Endothelial cell of umbilical vein (primary cell): ENCODE data around the gene SUV39H1. TPM values are rescaled to one million over a fixed set of nuclear protein-coding genes. Genes with fewer than 3 reads are reported as not detected.

ENCODE experiments used
- BruUV-seq: library from RNA; stranded (reverse); fragments of 400-500 nt; replicated peaks from 2 replicates; lab custom pipeline; 2021; lab: Mats Ljungman, UMichigan
- CTCF ChIA-PET: fragments of 300-600, 350-600 bp; sonication (Branson Sonifier 250); formaldehyde crosslinking; loops from one replicate; lab custom pipeline; 2021; ENCODE audit warnings: antibody characterized with exemption, inconsistent platforms; lab: Charles Lee
- POLR2A ChIA-PET: fragments of 300-600, 350-600 bp; sonication (Branson Sonifier 250); formaldehyde crosslinking; loops from one replicate; lab custom pipeline; 2021; ENCODE audit warnings: antibody characterized with exemption, inconsistent platforms; lab: Charles Lee
- DNase-seq: peaks from one replicate; pipeline ENCODE4 v3.0.0-alpha.2; 2011; ENCODE audit warnings: low read depth, low spot score
- FAIRE-seq: peaks from 2 replicates; lab custom pipeline; 2011; peaks lifted over from hg19 to GRCh38; lab: Jason Lieb, UNC
- H2AFZ ChIP-seq: 2 replicates; pipeline ENCODE4 v1.6.0; 2012; ENCODE audit warnings: low read depth, low read length, control low read depth, inconsistent platforms
- H3K27ac ChIP-seq: 2 replicates; pipeline ENCODE4 v1.5.1; 2011; ENCODE audit warnings: low read depth, mild to moderate bottlenecking, control low read depth, low read length, moderate library complexity; ENCODE audit not compliant: insufficient read depth
- H3K27me3 ChIP-seq, 2 experiments: 2 replicates each; pipeline versions ENCODE4 v1.6.0 to v1.6.1; 2011; ENCODE audit warnings: low read length in 2 of 2, mixed read lengths in 1 of 2; ENCODE audit not compliant: control insufficient read depth in 2 of 2, insufficient read depth in 2 of 2
- H3K36me3 ChIP-seq, 2 experiments: 2 replicates in 1 of 2; 3 replicates in 1 of 2; pipeline ENCODE4 v1.5.1; 2011; ENCODE audit warnings: low read length in 2 of 2, mild to moderate bottlenecking in 1 of 2, moderate library complexity in 1 of 2; ENCODE audit not compliant: control insufficient read depth in 2 of 2, insufficient read depth in 2 of 2; ENCODE audit errors: extremely low read depth in 1 of 2
- H3K4me1 ChIP-seq: 3 replicates; pipeline ENCODE4 v1.5.1; 2011; ENCODE audit warnings: mild to moderate bottlenecking, low read length; ENCODE audit not compliant: control insufficient read depth, insufficient read depth; ENCODE audit errors: extremely low read depth
- H3K4me2 ChIP-seq: 2 replicates; pipeline ENCODE4 v1.6.1; 2011; ENCODE audit warnings: low read length, control low read depth, mixed read lengths; ENCODE audit not compliant: insufficient read depth
- H3K4me3 ChIP-seq, 3 experiments: fragments of 200-600 bp in 1 of 3; sonication (generic), shearing (Covaris generic) in 1 of 3; replicated peaks in 1 of 3; 2 replicates each; pipeline ENCODE4 v1.5.1; 2011 to 2016; ENCODE audit warnings: control low read depth in 3 of 3, low read length in 3 of 3, mild to moderate bottlenecking in 2 of 3, inconsistent platforms in 1 of 3, low read depth in 1 of 3, moderate library complexity in 1 of 3; ENCODE audit not compliant: insufficient read depth in 1 of 3
- H3K79me2 ChIP-seq: 2 replicates; pipeline ENCODE4 v1.6.0; 2012; ENCODE audit warnings: low read length, inconsistent platforms; ENCODE audit not compliant: control insufficient read depth, insufficient read depth
- H3K9ac ChIP-seq: replicated peaks from 2 replicates; pipeline ENCODE3; 2011; ENCODE audit warnings: low read length, control low read depth; ENCODE audit not compliant: insufficient read depth; ENCODE audit errors: extremely low read depth
- H3K9me1 ChIP-seq: replicated peaks from 3 replicates; pipeline ENCODE4 v1.6.0; 2011; ENCODE audit warnings: mild to moderate bottlenecking, low read length; ENCODE audit not compliant: control insufficient read depth, insufficient read depth; ENCODE audit errors: extremely low read depth
- H3K9me3 ChIP-seq: replicated peaks from 2 replicates; pipeline ENCODE4 v1.5.1; 2012; ENCODE audit warnings: low read length, inconsistent platforms; ENCODE audit not compliant: control insufficient read depth, insufficient read depth
- H4K20me1 ChIP-seq: replicated peaks from 2 replicates; pipeline ENCODE3; 2011; ENCODE audit warnings: mild to moderate bottlenecking, low read length; ENCODE audit not compliant: control insufficient read depth, insufficient read depth; ENCODE audit errors: extremely low read depth
- EZH2 ChIP-seq: IDR thresholded peaks from 2 replicates; pipeline ENCODE4 v1.6.1; 2012; ENCODE audit warnings: borderline replicate concordance, low read depth, mild to moderate bottlenecking, moderate library complexity, low read length, inconsistent platforms; ENCODE audit not compliant: severe bottlenecking
- FOS ChIP-seq: IDR thresholded peaks from 2 replicates; pipeline ENCODE4 v1.6.1; 2011; ENCODE audit warnings: mild to moderate bottlenecking, low read length, moderate library complexity, borderline replicate concordance; ENCODE audit not compliant: insufficient read depth
- GATA2 ChIP-seq: IDR thresholded peaks from 2 replicates; pipeline ENCODE4 v1.7.0; 2011; ENCODE audit warnings: low read depth, mild to moderate bottlenecking, moderate library complexity, mixed read lengths, low read length; ENCODE audit not compliant: insufficient read length, insufficient read depth
- JUN ChIP-seq: IDR thresholded peaks from 2 replicates; pipeline ENCODE4 v1.6.1; 2011; ENCODE audit warnings: borderline replicate concordance, low read depth; ENCODE audit not compliant: insufficient read length, insufficient read depth
- MAX ChIP-seq: IDR thresholded peaks from 2 replicates; pipeline ENCODE4 v1.6.1; 2011; ENCODE audit not compliant: insufficient read depth, insufficient read length
- MYC ChIP-seq: IDR thresholded peaks from one replicate; pipeline ENCODE4 v1.6.1; 2011; ENCODE audit warnings: mild to moderate bottlenecking, low read depth, low read length
- POLR2A ChIP-seq: IDR thresholded peaks from 2 replicates; pipeline ENCODE4 v1.6.1; 2012; ENCODE audit warnings: low read depth, mild to moderate bottlenecking, control low read depth, low read length
- POLR2AphosphoS5 ChIP-seq: IDR thresholded peaks from 2 replicates; pipeline ENCODE4 v1.6.1; 2012; ENCODE audit warnings: low read depth, mild to moderate bottlenecking, control low read depth, low read length, moderate library complexity; ENCODE audit not compliant: insufficient read depth
- dilution Hi-C: fragments of 300-500 bp; cut with MboI; formaldehyde crosslinking; loops from one replicate; pipeline ENCODE4 v1.15.0; 2019; ENCODE audit warnings: low sequenced_read_pairs; ENCODE audit not compliant: extremely low pct_ligation_motif_present
- intact Hi-C: fragments of 100-400 bp; cut with micrococcal nuclease; formaldehyde crosslinking; loops from one replicate; pipeline ENCODE4 v1.10.0; 2022
- polyA plus RNA-seq, 4 experiments: library from polyadenylated mRNA; depleted of rRNA in 3 of 4; stranded (reverse) in 3 of 4; unstranded in 1 of 4; fragments of >200 nt; gene quantifications; 2 replicates each; pipeline versions ENCODE4 v1.2.1 to v1.2.3, GENCODE V29; 2011 to 2012; ENCODE audit warnings: missing spikeins in 1 of 4
- total RNA-seq: library from RNA; stranded (reverse); gene quantifications from 2 replicates; pipeline ENCODE4 v1.2.3, GENCODE V29; 2021
- TF ChIP-seq, protein P1 (sequence below), 2 donors: IDR thresholded peaks; 1 replicate in 1 of 2; 2 replicates in 1 of 2; pipeline ENCODE4 v1.5.1; 2011; ENCODE audit warnings: low read length in 2 of 2, mild to moderate bottlenecking in 2 of 2, moderate library complexity in 2 of 2, control low read depth in 1 of 2, inconsistent platforms in 1 of 2, low read depth in 1 of 2; ENCODE audit not compliant: insufficient read depth in 1 of 2; ENCODE audit errors: extremely low read depth in 1 of 2

SUV39H1 gene
- total and polyA plus RNA-seq, 2 donors (not counting 3 experiments of a cell fraction or from before 2014, with no cell fraction given) = 18.2 to 19.0 TPM

GRCh38 chrX:48700951-48701653 is 4.6 kb downstream of the SUV39H1 start:
- Histone ChIP-seq H3K9me1 (no peaks in the 10 kb centered on the region), H3K27ac (no peak overlapping the region), H3K4me2 (no peak overlapping the region), H3K79me2 (peaks cover 28% of the 10 kb centered on the region), H3K36me3 (peaks cover 4 to 9% of the 10 kb centered on the region in 2 experiments), H3K9ac (no peak overlapping the region), H3K4me3 (no peak overlapping the region), H3K27me3 (no peaks in the 10 kb centered on the region), H2AFZ (no peak overlapping the region), H3K9me3 (no peaks in the 10 kb centered on the region), H3K4me1 (peaks cover 3% of the 10 kb centered on the region), H4K20me1 (no peaks in the 10 kb centered on the region)
- ChIA-PET POLR2A (no interaction called here), CTCF (no interaction called here)
- no peak for TF ChIP-seq MAX
- TF ChIP-seq, protein P1, sequence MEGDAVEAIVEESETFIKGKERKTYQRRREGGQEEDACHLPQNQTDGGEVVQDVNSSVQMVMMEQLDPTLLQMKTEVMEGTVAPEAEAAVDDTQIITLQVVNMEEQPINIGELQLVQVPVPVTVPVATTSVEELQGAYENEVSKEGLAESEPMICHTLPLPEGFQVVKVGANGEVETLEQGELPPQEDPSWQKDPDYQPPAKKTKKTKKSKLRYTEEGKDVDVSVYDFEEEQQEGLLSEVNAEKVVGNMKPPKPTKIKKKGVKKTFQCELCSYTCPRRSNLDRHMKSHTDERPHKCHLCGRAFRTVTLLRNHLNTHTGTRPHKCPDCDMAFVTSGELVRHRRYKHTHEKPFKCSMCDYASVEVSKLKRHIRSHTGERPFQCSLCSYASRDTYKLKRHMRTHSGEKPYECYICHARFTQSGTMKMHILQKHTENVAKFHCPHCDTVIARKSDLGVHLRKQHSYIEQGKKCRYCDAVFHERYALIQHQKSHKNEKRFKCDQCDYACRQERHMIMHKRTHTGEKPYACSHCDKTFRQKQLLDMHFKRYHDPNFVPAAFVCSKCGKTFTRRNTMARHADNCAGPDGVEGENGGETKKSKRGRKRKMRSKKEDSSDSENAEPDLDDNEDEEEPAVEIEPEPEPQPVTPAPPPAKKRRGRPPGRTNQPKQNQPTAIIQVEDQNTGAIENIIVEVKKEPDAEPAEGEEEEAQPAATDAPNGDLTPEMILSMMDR (IDR thresholded peaks at IDR 0.05; ENCODE audit: extremely low read depth in 1 of 2, insufficient read depth in 1 of 2, low read depth in 1 of 2, low read length in 2 of 2) = no peak
- no peak for TF ChIP-seq POLR2AphosphoS5
- no TSS peak for BruUV-seq
- dilution Hi-C loops (no loop called here), intact Hi-C loops (no loop called here)
- peak; percentile 46 for FAIRE-seq
- DNase-seq = no peak

DNA sequence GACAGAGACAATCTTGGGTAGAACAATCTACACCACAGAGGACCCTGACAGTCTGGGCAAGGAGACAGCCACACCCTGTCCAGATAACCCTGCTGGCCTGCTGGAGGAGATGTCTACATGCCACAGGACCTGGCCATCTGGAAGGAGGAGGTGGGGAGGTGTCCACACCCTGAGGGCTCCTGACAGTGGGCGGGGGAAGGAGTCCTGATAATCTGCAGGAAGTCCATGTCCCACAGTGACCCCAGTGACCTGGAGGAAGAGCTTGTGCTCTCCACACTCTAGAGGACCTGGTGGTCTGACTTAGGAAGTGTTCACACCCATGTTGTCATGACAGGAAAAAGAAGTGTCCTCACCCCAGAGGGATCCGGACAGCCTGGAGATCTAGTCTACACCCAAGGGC is 5.5 kb downstream of the SUV39H1 start:
- H3K4me2 ChIP-seq = no peak overlapping the region
- ChIA-PET POLR2A (no interaction called here), CTCF (no interaction called here)
- FAIRE-seq = no peak
- no peak overlapping the region for H3K4me3 ChIP-seq
- peaks cover 3% of the 10 kb centered on the region for H3K4me1 ChIP-seq
- no peaks in the 10 kb centered on the region for H3K9me3 ChIP-seq
- H4K20me1 ChIP-seq = no peaks in the 10 kb centered on the region
- peaks cover 4 to 9% of the 10 kb centered on the region in 2 experiments for H3K36me3 ChIP-seq
- no peak for DNase-seq
- dilution Hi-C loops (no loop called here), intact Hi-C loops (no loop called here)
- no peaks in the 10 kb centered on the region for H3K27me3 ChIP-seq
- H3K9ac ChIP-seq = no peak overlapping the region
- peaks cover 26% of the 10 kb centered on the region for H3K79me2 ChIP-seq
- no peak overlapping the region for H3K27ac ChIP-seq
- H3K9me1 ChIP-seq = no peaks in the 10 kb centered on the region
- TF ChIP-seq MAX = no peak
- no peak for TF ChIP-seq GATA2
- no peak for TF ChIP-seq EZH2
- TF ChIP-seq MYC = no peak
- TF ChIP-seq, protein P1 (IDR thresholded peaks at IDR 0.05; ENCODE audit: extremely low read depth in 1 of 2, insufficient read depth in 1 of 2, low read depth in 1 of 2, low read length in 2 of 2) = no peak
- no peak for TF ChIP-seq POLR2AphosphoS5
- no peak for TF ChIP-seq FOS
- no peak for TF ChIP-seq POLR2A
- TF ChIP-seq JUN = no peak
- H2AFZ ChIP-seq = no peak overlapping the region
- BruUV-seq = no TSS peak
